ENCODE results near the gene ZNF519.

DNA sequence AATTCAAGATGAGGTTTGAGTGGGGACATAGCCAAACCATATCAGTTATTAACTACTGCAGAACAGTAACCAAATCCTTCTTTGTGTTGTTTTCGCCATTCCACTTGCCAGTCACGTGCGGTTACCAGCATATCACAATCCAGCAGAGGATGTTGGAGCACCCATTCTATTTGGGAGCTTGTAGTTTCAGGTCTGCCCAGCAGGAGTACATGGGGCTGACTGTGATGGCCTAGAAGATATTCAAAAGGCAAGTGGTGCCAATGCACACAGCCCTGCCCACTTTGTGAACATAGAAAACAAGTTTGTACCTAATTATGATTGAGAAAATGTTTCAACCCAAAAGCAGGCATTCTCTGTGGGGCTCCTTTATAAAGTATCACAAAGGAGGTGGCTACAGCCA, 57.0 kb downstream of the ZNF519 start:
- TF ChIP-seq, protein P1, sequence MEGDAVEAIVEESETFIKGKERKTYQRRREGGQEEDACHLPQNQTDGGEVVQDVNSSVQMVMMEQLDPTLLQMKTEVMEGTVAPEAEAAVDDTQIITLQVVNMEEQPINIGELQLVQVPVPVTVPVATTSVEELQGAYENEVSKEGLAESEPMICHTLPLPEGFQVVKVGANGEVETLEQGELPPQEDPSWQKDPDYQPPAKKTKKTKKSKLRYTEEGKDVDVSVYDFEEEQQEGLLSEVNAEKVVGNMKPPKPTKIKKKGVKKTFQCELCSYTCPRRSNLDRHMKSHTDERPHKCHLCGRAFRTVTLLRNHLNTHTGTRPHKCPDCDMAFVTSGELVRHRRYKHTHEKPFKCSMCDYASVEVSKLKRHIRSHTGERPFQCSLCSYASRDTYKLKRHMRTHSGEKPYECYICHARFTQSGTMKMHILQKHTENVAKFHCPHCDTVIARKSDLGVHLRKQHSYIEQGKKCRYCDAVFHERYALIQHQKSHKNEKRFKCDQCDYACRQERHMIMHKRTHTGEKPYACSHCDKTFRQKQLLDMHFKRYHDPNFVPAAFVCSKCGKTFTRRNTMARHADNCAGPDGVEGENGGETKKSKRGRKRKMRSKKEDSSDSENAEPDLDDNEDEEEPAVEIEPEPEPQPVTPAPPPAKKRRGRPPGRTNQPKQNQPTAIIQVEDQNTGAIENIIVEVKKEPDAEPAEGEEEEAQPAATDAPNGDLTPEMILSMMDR (conservative IDR thresholded peaks at IDR 0.05): no peak; the same call in 1 of the 2 replicates
- TF ChIP-seq EZH2 (IDR thresholded peaks at IDR 0.05; ENCODE audit: low read depth): no peak
